GM12878 (cell line): ENCODE results near the gene FBRSL1. TPM values are rescaled to one million over a fixed set of nuclear protein-coding genes. Genes with fewer than 3 reads are reported as not detected.

Experiments
- ATAC-seq: fragments of 200-7000 bp; cut with Tn5 transposase; 3 replicates; pipeline ENCODE4 v1.9.1; 2020; ENCODE audit warnings: mild to moderate bottlenecking, moderate library complexity
- BruUV-seq: library from RNA; stranded (reverse); fragments of 400-500 nt; replicated peaks from 2 replicates; lab custom pipeline; 2021; lab: Mats Ljungman, UMichigan
- CTCF ChIA-PET: fragments of 300-600 bp; sonication (Branson Sonifier 250); formaldehyde crosslinking; extraction: SDS; loops from one replicate; lab custom pipeline; 2021; ENCODE audit warnings: inconsistent platforms; lab: Yijun Ruan, JAX
- POLR2A ChIA-PET: fragments of 350-600 bp; formaldehyde crosslinking; extraction: SDS; loops from one replicate; lab custom pipeline; 2021; ENCODE audit warnings: inconsistent platforms; lab: Charles Lee
- RAD21 ChIA-PET: fragments of 300-600 bp; sonication (Branson Sonifier 250); formaldehyde crosslinking; loops from one replicate; lab custom pipeline; 2023; ENCODE audit warnings: antibody characterized with exemption; ENCODE audit not compliant: unreplicated experiment; lab: Charles Lee
- SMC1A ChIA-PET: fragments of 300-600 bp; sonication (Branson Sonifier 250); formaldehyde crosslinking; loops from one replicate; lab custom pipeline; 2023; ENCODE audit not compliant: unreplicated experiment, uncharacterized antibody; lab: Charles Lee
- DNase-seq: peaks from one replicate; pipeline ENCODE4 v3.0.0-alpha.2; 2011; ENCODE audit warnings: low read depth, low spot score
- FAIRE-seq: peaks from 3 replicates; lab custom pipeline; 2011; peaks lifted over from hg19 to GRCh38; lab: Jason Lieb, UNC
- H2AFZ ChIP-seq: 2 replicates; pipeline ENCODE4 v1.6.0; 2011; ENCODE audit warnings: low read depth, low read length, control low read depth; ENCODE audit not compliant: control insufficient read depth
- H3K27ac ChIP-seq: 2 replicates; pipeline ENCODE4 v1.5.1; 2011; ENCODE audit warnings: control low read depth; ENCODE audit not compliant: control insufficient read depth, insufficient read depth
- H3K27me3 ChIP-seq, 2 experiments: replicated peaks in 1 of 2; 2 replicates each; pipeline versions ENCODE4 v1.6.0 to v1.6.1; 2011; ENCODE audit warnings: low read length in 1 of 2; ENCODE audit not compliant: control insufficient read depth in 2 of 2, insufficient read depth in 2 of 2
- H3K36me3 ChIP-seq, 2 experiments: 2 replicates each; pipeline ENCODE4 v1.5.1; 2011; ENCODE audit warnings: low read length in 1 of 2; ENCODE audit not compliant: control insufficient read depth in 2 of 2, insufficient read depth in 2 of 2
- H3K4me1 ChIP-seq: 2 replicates; pipeline ENCODE4 v1.6.1; 2011; ENCODE audit warnings: mild to moderate bottlenecking, low read length, moderate library complexity, mixed read lengths; ENCODE audit not compliant: control insufficient read depth, insufficient read depth
- H3K4me2 ChIP-seq: 2 replicates; pipeline ENCODE4 v1.6.0; 2011; ENCODE audit warnings: control low read depth; ENCODE audit not compliant: control insufficient read depth, insufficient read depth
- H3K4me3 ChIP-seq: fragments of 200-600 bp; sonication (generic); 2 replicates; pipeline ENCODE4 v1.5.1; 2016
- H3K79me2 ChIP-seq: 2 replicates; pipeline ENCODE4 v1.6.0; 2011; ENCODE audit warnings: low read length; ENCODE audit not compliant: control insufficient read depth, insufficient read depth
- H3K9ac ChIP-seq: 2 replicates; pipeline ENCODE4 v1.8.0; 2011; ENCODE audit warnings: low read length, control low read depth, mixed read lengths; ENCODE audit not compliant: control insufficient read depth, insufficient read depth
- H3K9me3 ChIP-seq: replicated peaks from 3 replicates; pipeline ENCODE4 v1.5.1; 2011; ENCODE audit warnings: mild to moderate bottlenecking, low read length; ENCODE audit not compliant: control insufficient read depth, insufficient read depth
- H4K20me1 ChIP-seq: 2 replicates; pipeline ENCODE4 v1.6.0; 2011; ENCODE audit not compliant: control insufficient read depth, insufficient read depth
- ASH2L ChIP-seq: fragments of 300-600, 200-600 bp; sonication (generic); IDR thresholded peaks from 2 replicates; pipeline ENCODE4 v1.6.1; 2017; ENCODE audit warnings: low read depth, mild to moderate bottlenecking, borderline replicate concordance
- CBX5 ChIP-seq: sonication (generic); IDR thresholded peaks from 2 replicates; pipeline ENCODE4 v1.6.1; 2016; ENCODE audit warnings: low read depth, moderate library complexity, mild to moderate bottlenecking, inconsistent platforms
- FOS ChIP-seq: IDR thresholded peaks from 3 replicates; pipeline ENCODE4 v1.6.1; 2011; ENCODE audit warnings: borderline replicate concordance; ENCODE audit not compliant: insufficient read length; ENCODE audit errors: extremely low read depth
- HDAC6 ChIP-seq: fragments of 200-600 bp; sonication (generic); IDR thresholded peaks from one replicate; pipeline ENCODE4 v1.8.0; 2017; ENCODE audit warnings: antibody characterized with exemption; ENCODE audit not compliant: unreplicated experiment
- KLF5 ChIP-seq: fragments of 450-650 bp; IDR thresholded peaks from 2 replicates; pipeline ENCODE4 v1.6.1; 2014; ENCODE audit warnings: mild to moderate bottlenecking; ENCODE audit not compliant: partially characterized antibody
- MEF2B ChIP-seq: fragments of 450-650 bp; IDR thresholded peaks from 2 replicates; pipeline ENCODE4 v1.6.1; 2018; ENCODE audit warnings: mild to moderate bottlenecking, moderate library complexity; ENCODE audit not compliant: partially characterized antibody, poor library complexity, severe bottlenecking
- NBN ChIP-seq: fragments of 450-650 bp; IDR thresholded peaks from 2 replicates; pipeline ENCODE4 v1.6.1; 2016
- NFYB ChIP-seq: IDR thresholded peaks from 2 replicates; pipeline ENCODE4 v1.6.1; 2011; ENCODE audit warnings: low read depth, mild to moderate bottlenecking, low read length, improper control_type of control experiment, moderate library complexity; ENCODE audit not compliant: insufficient read depth
- NR2C1 ChIP-seq: fragments of 450-650 bp; IDR thresholded peaks from 2 replicates; pipeline ENCODE4 v1.6.1; 2017; ENCODE audit warnings: antibody characterized with exemption, mild to moderate bottlenecking, moderate library complexity
- PML ChIP-seq: IDR thresholded peaks from 2 replicates; pipeline ENCODE4 v1.6.1; 2012; ENCODE audit warnings: low read length, inconsistent platforms
- SMAD1 ChIP-seq: fragments of 450-650 bp; IDR thresholded peaks from 2 replicates; pipeline ENCODE4 v1.6.1; 2018; ENCODE audit warnings: mild to moderate bottlenecking, low read depth; ENCODE audit not compliant: partially characterized antibody
- SMC3 ChIP-seq: IDR thresholded peaks from 2 replicates; pipeline ENCODE4 v1.6.1; 2011; ENCODE audit warnings: low read length, improper control_type of control experiment, borderline replicate concordance
- TCF7 ChIP-seq: IDR thresholded peaks from 2 replicates; pipeline ENCODE4 v1.6.1; 2014; ENCODE audit warnings: antibody characterized with exemption, borderline replicate concordance
- ZNF592 ChIP-seq: fragments of 450-650 bp; IDR thresholded peaks from 2 replicates; pipeline ENCODE4 v1.6.1; 2017; ENCODE audit warnings: mild to moderate bottlenecking, moderate library complexity
- WGBS: methylation state at CpG from one replicate; pipeline ENCODE4 v1.1.6; 2016; ENCODE audit warnings: low lambda C conversion rate; ENCODE audit not compliant: insufficient replicate concordance, insufficient coverage; ENCODE audit errors: missing lambda C conversion rate; 5-methylcytosine and 5-hydroxymethylcytosine counted together
- in situ Hi-C: fragments of 300-500 bp; cut with MboI; formaldehyde crosslinking; loops from 9 replicates; pipeline ENCODE4 v1.14.3; 2018; ENCODE audit warnings: mixed read lengths
- intact Hi-C: fragments of 100-400 bp; cut with micrococcal nuclease; formaldehyde crosslinking; loops from one replicate; pipeline ENCODE4 v1.14.2; 2022; ENCODE audit not compliant: unreplicated experiment
- polyA plus RNA-seq, 11 experiments: library from polyadenylated mRNA; depleted of rRNA in 4 of 11; unstranded in 6 of 11; stranded (reverse) in 5 of 11; fragments of >200 nt; fragmentation: Nextera tagmentation in 4 of 11; fragmentation: Illumina TruSeq in 1 of 11; extraction: Ambion mirVana in 4 of 11; extraction: Trizol in 1 of 11; gene quantifications; 1 replicate in 1 of 11; 2 replicates in 10 of 11; pipeline versions ENCODE4 v1.2.1 to v1.2.3, GENCODE V29; 2011 to 2016; ENCODE audit warnings: inconsistent platforms in 2 of 11, missing spikeins in 2 of 11, low read depth in 1 of 11
- total RNA-seq, 4 experiments: library from RNA; depleted of rRNA in 3 of 4; stranded (reverse); fragments of >200 nt in 3 of 4; fragmentation: Illumina TruSeq in 1 of 4; extraction: Trizol in 1 of 4; gene quantifications; 2 replicates each; pipeline versions ENCODE4 v1.2.1 to v1.2.3, GENCODE V29; 2013 to 2021
- TF ChIP-seq, protein P1 (sequence below), 3 experiments: IDR thresholded peaks in 2 of 3; conservative IDR thresholded peaks in 1 of 3; 2 replicates each; pipeline ENCODE4 v1.5.1; 2011; ENCODE audit warnings: low read depth in 3 of 3, low read length in 3 of 3, mild to moderate bottlenecking in 3 of 3, control low read depth in 2 of 3, moderate library complexity in 2 of 3, inconsistent platforms in 1 of 3, mixed read lengths in 1 of 3; ENCODE audit not compliant: control insufficient read depth in 2 of 3, insufficient read depth in 1 of 3; ENCODE audit errors: extremely low read depth in 1 of 3
- TF ChIP-seq, protein P2 (sequence below): IDR thresholded peaks from 2 replicates; pipeline ENCODE4 v1.6.1; 2011; ENCODE audit warnings: mild to moderate bottlenecking, low read depth, low read length, moderate library complexity; ENCODE audit not compliant: insufficient replicate concordance
- TF ChIP-seq, protein P3 (sequence below): IDR thresholded peaks from 2 replicates; pipeline ENCODE4 v1.6.1; 2011; ENCODE audit warnings: borderline replicate concordance, low read depth, mild to moderate bottlenecking, moderate library complexity, low read length; ENCODE audit not compliant: insufficient read depth, poor library complexity, severe bottlenecking

Gene FBRSL1
- total and polyA plus RNA-seq, 10 of the 15 experiments (the other 5 are each of a cell fraction or from before 2014, with no cell fraction given): 0.19 to 55.1 (median 4.1) TPM

GRCh38 chr12:132498931-132499330 lies 9.0 kb downstream of the FBRSL1 start:
- H3K27me3 ChIP-seq: no peaks in the 10 kb centered on the region
- 78% methylated on average over 12 of the region's 12 CpGs for WGBS
- H3K4me2 ChIP-seq: no peak overlapping the region
- no TSS peak for BruUV-seq
- no peak overlapping the region for H3K9ac ChIP-seq
- no peak overlapping the region for H3K4me3 ChIP-seq
- peaks cover 10% of the 10 kb centered on the region for H3K4me1 ChIP-seq
- no peaks in the 10 kb centered on the region for H3K9me3 ChIP-seq
- ChIA-PET SMC1A (no interaction called here), POLR2A (no interaction called here), CTCF (no interaction called here), RAD21 (no interaction called here)
- in situ Hi-C loops (no loop called here), intact Hi-C loops (no loop called here)
- H4K20me1 ChIP-seq: no peaks in the 10 kb centered on the region; the same call in 1 of the 2 replicates
- FAIRE-seq (no peak), ATAC-seq (no peak), DNase-seq (no peak)
- peaks cover 36% of the 10 kb centered on the region for H3K79me2 ChIP-seq
- H3K36me3 ChIP-seq: no peaks in the 10 kb centered on the region
- no peak overlapping the region for H2AFZ ChIP-seq
- H3K27ac ChIP-seq: no peak overlapping the region
- TF ChIP-seq, protein P1, sequence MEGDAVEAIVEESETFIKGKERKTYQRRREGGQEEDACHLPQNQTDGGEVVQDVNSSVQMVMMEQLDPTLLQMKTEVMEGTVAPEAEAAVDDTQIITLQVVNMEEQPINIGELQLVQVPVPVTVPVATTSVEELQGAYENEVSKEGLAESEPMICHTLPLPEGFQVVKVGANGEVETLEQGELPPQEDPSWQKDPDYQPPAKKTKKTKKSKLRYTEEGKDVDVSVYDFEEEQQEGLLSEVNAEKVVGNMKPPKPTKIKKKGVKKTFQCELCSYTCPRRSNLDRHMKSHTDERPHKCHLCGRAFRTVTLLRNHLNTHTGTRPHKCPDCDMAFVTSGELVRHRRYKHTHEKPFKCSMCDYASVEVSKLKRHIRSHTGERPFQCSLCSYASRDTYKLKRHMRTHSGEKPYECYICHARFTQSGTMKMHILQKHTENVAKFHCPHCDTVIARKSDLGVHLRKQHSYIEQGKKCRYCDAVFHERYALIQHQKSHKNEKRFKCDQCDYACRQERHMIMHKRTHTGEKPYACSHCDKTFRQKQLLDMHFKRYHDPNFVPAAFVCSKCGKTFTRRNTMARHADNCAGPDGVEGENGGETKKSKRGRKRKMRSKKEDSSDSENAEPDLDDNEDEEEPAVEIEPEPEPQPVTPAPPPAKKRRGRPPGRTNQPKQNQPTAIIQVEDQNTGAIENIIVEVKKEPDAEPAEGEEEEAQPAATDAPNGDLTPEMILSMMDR (IDR thresholded peaks at IDR 0.05 in 2 of 3, conservative IDR thresholded peaks at IDR 0.05 in 1 of 3; ENCODE audit: control insufficient read depth in 2 of 3, extremely low read depth in 1 of 3, insufficient read depth in 1 of 3, low read depth in 3 of 3, low read length in 3 of 3): no peak
- TF ChIP-seq CBX5 (no peak), TCF7 (no peak), SMAD1 (no peak), PML (no peak), NBN (no peak), NFYB (no peak), NR2C1 (no peak), MEF2B (no peak), ZNF592 (no peak), FOS (no peak), HDAC6 (no peak), KLF5 (no peak), ASH2L (no peak), SMC3 (no peak)
- TF ChIP-seq, protein P2, sequence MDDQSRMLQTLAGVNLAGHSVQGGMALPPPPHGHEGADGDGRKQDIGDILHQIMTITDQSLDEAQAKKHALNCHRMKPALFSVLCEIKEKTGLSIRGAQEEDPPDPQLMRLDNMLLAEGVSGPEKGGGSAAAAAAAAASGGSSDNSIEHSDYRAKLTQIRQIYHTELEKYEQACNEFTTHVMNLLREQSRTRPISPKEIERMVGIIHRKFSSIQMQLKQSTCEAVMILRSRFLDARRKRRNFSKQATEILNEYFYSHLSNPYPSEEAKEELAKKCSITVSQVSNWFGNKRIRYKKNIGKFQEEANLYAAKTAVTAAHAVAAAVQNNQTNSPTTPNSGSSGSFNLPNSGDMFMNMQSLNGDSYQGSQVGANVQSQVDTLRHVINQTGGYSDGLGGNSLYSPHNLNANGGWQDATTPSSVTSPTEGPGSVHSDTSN: no peak
- TF ChIP-seq, protein P3, sequence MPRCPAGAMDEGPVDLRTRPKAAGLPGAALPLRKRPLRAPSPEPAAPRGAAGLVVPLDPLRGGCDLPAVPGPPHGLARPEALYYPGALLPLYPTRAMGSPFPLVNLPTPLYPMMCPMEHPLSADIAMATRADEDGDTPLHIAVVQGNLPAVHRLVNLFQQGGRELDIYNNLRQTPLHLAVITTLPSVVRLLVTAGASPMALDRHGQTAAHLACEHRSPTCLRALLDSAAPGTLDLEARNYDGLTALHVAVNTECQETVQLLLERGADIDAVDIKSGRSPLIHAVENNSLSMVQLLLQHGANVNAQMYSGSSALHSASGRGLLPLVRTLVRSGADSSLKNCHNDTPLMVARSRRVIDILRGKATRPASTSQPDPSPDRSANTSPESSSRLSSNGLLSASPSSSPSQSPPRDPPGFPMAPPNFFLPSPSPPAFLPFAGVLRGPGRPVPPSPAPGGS: no peak
